HL-60 (cell line): ENCODE data around the gene AURKB.

Source experiments
- DNase-seq, 2 experiments: peaks; one replicate each; pipeline ENCODE4 v3.0.0-alpha.2; 2010 to 2020; ENCODE audit warnings: low read depth in 1 of 2, low spot score in 1 of 2
- H3K27ac ChIP-seq: fragments of 250-450 bp; sonication (Bioruptor Pico); replicated peaks from 2 replicates; pipeline ENCODE4 v1.5.1; 2020; ENCODE audit warnings: mild to moderate bottlenecking, moderate library complexity
- H3K27me3 ChIP-seq: fragments of 250-450 bp; sonication (Bioruptor Pico); 2 replicates; pipeline ENCODE4 v1.5.1; 2021; ENCODE audit warnings: mild to moderate bottlenecking, moderate library complexity; ENCODE audit not compliant: insufficient read depth, poor library complexity, severe bottlenecking
- H3K4me3 ChIP-seq: replicated peaks from 2 replicates; pipeline ENCODE4 v1.5.1; 2011; ENCODE audit warnings: mild to moderate bottlenecking, control low read depth, low read length; ENCODE audit not compliant: insufficient read depth
- GABPA ChIP-seq: IDR thresholded peaks from 2 replicates; pipeline ENCODE4 v1.6.1; 2012; ENCODE audit warnings: low read depth
- POLR2AphosphoS5 ChIP-seq: IDR thresholded peaks from 2 replicates; pipeline ENCODE4 v1.6.1; 2012; ENCODE audit warnings: low read depth
- SPI1 ChIP-seq: IDR thresholded peaks from 2 replicates; pipeline ENCODE4 v1.6.1; 2012; ENCODE audit warnings: low read depth, mild to moderate bottlenecking, borderline replicate concordance
- TF ChIP-seq, protein P1 (sequence below): IDR thresholded peaks from 2 replicates; pipeline ENCODE4 v1.6.1; 2012; ENCODE audit warnings: low read depth; ENCODE audit not compliant: insufficient replicate concordance
- TF ChIP-seq, protein P2 (sequence below): IDR thresholded peaks from one replicate; pipeline ENCODE4 v1.5.1; 2011; ENCODE audit warnings: low read length, control low read depth, inconsistent platforms; ENCODE audit not compliant: insufficient read depth

Gene AURKB

DNA sequence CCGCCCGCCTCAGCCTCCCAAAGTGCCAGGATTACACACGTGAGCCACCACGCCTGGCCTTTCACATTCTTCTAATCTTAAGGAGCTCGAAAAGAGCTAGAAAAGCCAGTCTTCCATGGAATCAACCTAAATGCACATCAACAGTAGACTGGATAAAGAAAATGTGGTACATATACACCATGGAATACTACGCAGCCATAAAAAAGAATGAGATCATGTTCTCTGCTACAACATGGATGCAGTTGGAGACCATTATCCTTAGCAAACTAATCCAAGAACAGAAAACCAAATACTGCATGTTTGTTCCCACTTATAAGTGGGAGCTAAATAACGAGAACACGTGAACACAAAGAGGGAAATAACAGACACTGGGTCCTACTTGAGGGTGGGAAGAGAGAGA is 34.4 kb upstream of the AURKB start:
- Histone ChIP-seq H3K27me3 (no peaks in the 10 kb centered on the region), H3K27ac (no peak overlapping the region), H3K4me3 (no peak overlapping the region)
- no peak for DNase-seq
- TF ChIP-seq, protein P1, sequence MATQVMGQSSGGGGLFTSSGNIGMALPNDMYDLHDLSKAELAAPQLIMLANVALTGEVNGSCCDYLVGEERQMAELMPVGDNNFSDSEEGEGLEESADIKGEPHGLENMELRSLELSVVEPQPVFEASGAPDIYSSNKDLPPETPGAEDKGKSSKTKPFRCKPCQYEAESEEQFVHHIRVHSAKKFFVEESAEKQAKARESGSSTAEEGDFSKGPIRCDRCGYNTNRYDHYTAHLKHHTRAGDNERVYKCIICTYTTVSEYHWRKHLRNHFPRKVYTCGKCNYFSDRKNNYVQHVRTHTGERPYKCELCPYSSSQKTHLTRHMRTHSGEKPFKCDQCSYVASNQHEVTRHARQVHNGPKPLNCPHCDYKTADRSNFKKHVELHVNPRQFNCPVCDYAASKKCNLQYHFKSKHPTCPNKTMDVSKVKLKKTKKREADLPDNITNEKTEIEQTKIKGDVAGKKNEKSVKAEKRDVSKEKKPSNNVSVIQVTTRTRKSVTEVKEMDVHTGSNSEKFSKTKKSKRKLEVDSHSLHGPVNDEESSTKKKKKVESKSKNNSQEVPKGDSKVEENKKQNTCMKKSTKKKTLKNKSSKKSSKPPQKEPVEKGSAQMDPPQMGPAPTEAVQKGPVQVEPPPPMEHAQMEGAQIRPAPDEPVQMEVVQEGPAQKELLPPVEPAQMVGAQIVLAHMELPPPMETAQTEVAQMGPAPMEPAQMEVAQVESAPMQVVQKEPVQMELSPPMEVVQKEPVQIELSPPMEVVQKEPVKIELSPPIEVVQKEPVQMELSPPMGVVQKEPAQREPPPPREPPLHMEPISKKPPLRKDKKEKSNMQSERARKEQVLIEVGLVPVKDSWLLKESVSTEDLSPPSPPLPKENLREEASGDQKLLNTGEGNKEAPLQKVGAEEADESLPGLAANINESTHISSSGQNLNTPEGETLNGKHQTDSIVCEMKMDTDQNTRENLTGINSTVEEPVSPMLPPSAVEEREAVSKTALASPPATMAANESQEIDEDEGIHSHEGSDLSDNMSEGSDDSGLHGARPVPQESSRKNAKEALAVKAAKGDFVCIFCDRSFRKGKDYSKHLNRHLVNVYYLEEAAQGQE: no peak
- TF ChIP-seq, protein P2, sequence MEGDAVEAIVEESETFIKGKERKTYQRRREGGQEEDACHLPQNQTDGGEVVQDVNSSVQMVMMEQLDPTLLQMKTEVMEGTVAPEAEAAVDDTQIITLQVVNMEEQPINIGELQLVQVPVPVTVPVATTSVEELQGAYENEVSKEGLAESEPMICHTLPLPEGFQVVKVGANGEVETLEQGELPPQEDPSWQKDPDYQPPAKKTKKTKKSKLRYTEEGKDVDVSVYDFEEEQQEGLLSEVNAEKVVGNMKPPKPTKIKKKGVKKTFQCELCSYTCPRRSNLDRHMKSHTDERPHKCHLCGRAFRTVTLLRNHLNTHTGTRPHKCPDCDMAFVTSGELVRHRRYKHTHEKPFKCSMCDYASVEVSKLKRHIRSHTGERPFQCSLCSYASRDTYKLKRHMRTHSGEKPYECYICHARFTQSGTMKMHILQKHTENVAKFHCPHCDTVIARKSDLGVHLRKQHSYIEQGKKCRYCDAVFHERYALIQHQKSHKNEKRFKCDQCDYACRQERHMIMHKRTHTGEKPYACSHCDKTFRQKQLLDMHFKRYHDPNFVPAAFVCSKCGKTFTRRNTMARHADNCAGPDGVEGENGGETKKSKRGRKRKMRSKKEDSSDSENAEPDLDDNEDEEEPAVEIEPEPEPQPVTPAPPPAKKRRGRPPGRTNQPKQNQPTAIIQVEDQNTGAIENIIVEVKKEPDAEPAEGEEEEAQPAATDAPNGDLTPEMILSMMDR: no peak
- TF ChIP-seq POLR2AphosphoS5 (no peak), GABPA (no peak), SPI1 (no peak)

DNA sequence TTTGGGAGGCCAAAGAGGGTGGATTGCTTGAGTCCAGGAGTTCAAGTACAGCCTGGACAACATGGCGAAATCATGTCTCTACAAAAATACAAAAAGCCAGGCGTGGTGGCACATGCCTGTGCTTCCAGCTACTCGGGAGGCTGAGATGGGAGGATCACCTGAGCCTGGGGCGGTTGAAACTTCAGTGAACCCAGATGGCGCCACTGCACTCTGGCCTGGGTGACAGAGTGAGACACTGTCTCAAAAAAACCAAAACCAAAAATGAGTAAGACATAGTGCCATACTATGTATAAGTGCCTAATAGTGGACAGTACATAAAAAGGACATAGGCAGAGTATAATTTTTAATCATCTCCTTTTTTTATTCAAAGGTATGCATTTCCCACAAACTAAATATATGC is 33.5 kb upstream of the AURKB start:
- Histone ChIP-seq H3K4me3 (no peak overlapping the region), H3K27me3 (no peaks in the 10 kb centered on the region), H3K27ac (no peak overlapping the region)
- TF ChIP-seq GABPA (no peak), SPI1 (no peak), POLR2AphosphoS5 (no peak)
- TF ChIP-seq, protein P1: no peak
- TF ChIP-seq, protein P2: no peak
- DNase-seq: no peak

DNA sequence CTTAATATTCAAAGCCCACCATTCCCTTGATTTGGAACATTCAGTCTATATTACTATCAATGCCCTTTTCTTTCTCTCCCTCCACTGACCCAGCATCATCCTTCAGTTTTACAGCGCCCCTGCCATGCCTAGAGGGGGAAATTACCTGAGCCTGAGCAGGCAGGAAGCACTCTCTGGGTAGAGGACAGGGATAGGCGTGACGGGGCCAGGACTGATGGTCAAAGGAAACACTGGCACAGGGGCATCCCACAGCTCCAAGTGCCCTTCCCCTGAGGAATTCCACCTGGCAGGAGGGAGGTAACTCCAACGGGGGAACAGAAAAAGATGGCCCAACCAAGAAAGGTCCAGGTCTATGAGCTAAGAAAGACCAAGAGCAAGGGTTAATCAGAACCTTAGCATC is 27.5 kb upstream of the AURKB start:
- no peak overlapping the region for H3K27ac ChIP-seq
- TF ChIP-seq, protein P2: no peak
- TF ChIP-seq SPI1: no peak
- TF ChIP-seq GABPA: no peak
- no peak for TF ChIP-seq POLR2AphosphoS5
- DNase-seq: no peak
- H3K27me3 ChIP-seq: no peaks in the 10 kb centered on the region
- no peak overlapping the region for H3K4me3 ChIP-seq

DNA sequence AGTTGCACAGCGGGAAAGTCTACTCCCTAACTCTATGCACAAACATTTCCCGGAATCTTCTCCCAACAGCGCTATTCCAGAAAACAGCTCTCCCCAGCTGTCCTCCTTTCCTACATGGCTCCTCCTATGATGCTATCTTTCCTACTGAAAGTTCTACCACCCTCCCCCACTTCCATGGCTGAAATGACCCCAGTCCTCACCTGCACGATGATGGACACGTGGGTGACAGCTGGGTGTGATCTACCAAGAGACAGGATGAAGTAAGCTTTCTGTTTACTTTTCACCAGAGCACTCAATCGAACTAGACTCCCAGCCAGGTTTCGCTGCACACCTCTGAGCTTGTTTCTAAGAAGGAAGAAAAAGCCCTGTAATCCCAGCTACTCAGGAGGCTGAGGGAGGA is 26.8 kb upstream of the AURKB start:
- DNase-seq: no peak
- TF ChIP-seq, protein P2: no peak
- TF ChIP-seq GABPA (no peak), SPI1 (no peak), POLR2AphosphoS5 (no peak)
- TF ChIP-seq, protein P1: no peak
- no peak overlapping the region for H3K4me3 ChIP-seq
- no peak overlapping the region for H3K27ac ChIP-seq
- no peaks in the 10 kb centered on the region for H3K27me3 ChIP-seq
